Retinal pigment epithelial cell (primary cell): ENCODE data around the gene CCDC184.

ENCODE experiments used
- DNase-seq: peaks from one replicate; pipeline ENCODE4 v3.0.0-alpha.2; 2010; ENCODE audit warnings: low read depth
- H3K4me3 ChIP-seq: 2 replicates; pipeline ENCODE4 v1.5.1; 2011; ENCODE audit warnings: mild to moderate bottlenecking, low read length, control low read depth, moderate library complexity
- CTCF ChIP-seq: conservative IDR thresholded peaks from 2 replicates; pipeline ENCODE4 v1.5.1; 2011; ENCODE audit warnings: low read depth, low read length, control low read depth, inconsistent platforms

Gene CCDC184

DNA sequence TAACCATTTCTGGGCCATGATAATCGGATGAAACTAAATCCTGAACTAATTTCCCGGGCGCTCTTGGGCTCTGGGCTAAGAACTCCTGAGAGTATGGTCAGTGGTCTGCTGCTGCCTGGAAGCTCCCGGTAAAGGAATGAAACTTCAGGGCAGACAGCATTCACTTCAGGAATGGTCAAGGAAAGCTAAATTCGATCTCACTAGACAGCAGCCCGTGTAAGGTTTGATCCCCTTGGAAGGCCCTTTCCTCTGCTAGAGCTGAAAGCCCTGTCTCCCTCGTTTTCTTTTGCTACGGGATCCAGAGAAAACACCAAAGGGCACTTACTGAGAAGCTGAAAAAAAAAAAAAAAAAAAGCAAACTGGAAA lies 26.8 kb upstream of the CCDC184 start:
- no peak for TF ChIP-seq CTCF
- DNase-seq = no peak
- H3K4me3 ChIP-seq = peak overlapping the region; percentile 100

- peak; percentile 93 for DNase-seq
- peak within 1 kb of the TSS; percentile 100 for H3K4me3 ChIP-seq
- TF ChIP-seq CTCF = peak; percentile 48
Measured at GRCh38 chr12:48157018-48157888, 26.2 kb upstream of the CCDC184 start, which contains the start of gene ASB8. ASB8 (minus strand) TSS chr12:48157515; CDS start chr12:48153496, 4,019 bp downstream.

GRCh38 chr12:48157889-48158370 lies 25.5 kb upstream of the CCDC184 start:
- TF ChIP-seq CTCF = no peak
- DNase-seq = no peak
- peak overlapping the region; percentile 100 for H3K4me3 ChIP-seq

DNA sequence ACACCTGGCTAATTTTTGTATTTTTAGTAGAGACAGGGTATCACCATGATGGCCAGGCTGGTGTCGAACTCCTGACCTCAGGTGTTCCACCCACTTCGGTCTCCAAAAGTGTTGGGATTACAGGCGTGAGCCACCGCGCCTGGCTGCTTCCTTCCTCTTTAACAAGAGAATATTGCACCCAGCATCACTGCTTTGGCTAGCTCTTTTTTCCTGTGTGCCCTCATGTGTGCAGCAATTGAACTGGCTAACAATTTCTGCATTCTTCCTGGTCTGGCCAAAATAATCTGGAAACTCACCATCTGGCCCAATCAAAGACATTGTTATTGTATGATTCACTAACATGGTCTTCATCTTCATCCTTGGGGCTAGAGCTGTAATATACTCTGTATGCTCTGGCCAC lies 23.4 kb upstream of the CCDC184 start:
- DNase-seq = no peak
- no peak for TF ChIP-seq CTCF
- H3K4me3 ChIP-seq = no peak overlapping the region

- H3K4me3 ChIP-seq = no peak overlapping the region
- no peak for TF ChIP-seq CTCF
- no peak for DNase-seq
Measured at GRCh38 chr12:48160807-48161206, 22.6 kb upstream of the CCDC184 start.

GRCh38 chr12:48163150-48163747 lies 20.2 kb upstream of the CCDC184 start:
- no peak for TF ChIP-seq CTCF
- no peak for DNase-seq

GRCh38 chr12:48164451-48164850 lies 19.0 kb upstream of the CCDC184 start:
- TF ChIP-seq CTCF = no peak
- DNase-seq = no peak

More at GRCh38 chr12:48163150-48163747, 20.2 kb upstream of the CCDC184 start:
- no peak overlapping the region for H3K4me3 ChIP-seq

More at GRCh38 chr12:48164451-48164850, 19.0 kb upstream of the CCDC184 start:
- no peak overlapping the region for H3K4me3 ChIP-seq
